T47D (cell line): ENCODE data around the gene USP36.
A peak's percentile ranks its signal among the peaks of the same experiment; 100 is the strongest.

Experiments used
- DNase-seq, 2 experiments: peaks; one replicate each; pipeline versions ENCODE4 v3.0.0 to v3.0.0-alpha.2; 2011 to 2012; ENCODE audit warnings: low read depth in 1 of 2, low spot score in 1 of 2
- JUND ChIP-seq: IDR thresholded peaks from 2 replicates; pipeline ENCODE4 v1.6.1; 2012; ENCODE audit warnings: low read depth
- in situ Hi-C: cut with HindIII; loops from 2 replicates; pipeline ENCODE4 v1.10.0; 2016; ENCODE audit warnings: low sequenced_read_pairs, low pct_unique_long_range_greater_than_20kb

The USP36 gene

GRCh38 chr17:78817123-78817522, 23.5 kb downstream of the USP36 start:
- DNase-seq, result peak in 1 of 2 experiments; percentile 17
- TF ChIP-seq JUND, result no peak
- in situ Hi-C loops, result no loop called here

GRCh38 chr17:78815696-78816095, 24.9 kb downstream of the USP36 start:
- in situ Hi-C loops, result no loop called here
- TF ChIP-seq JUND, result no peak
- no peak for DNase-seq

- no peak for DNase-seq
- in situ Hi-C loops, result no loop called here
- TF ChIP-seq JUND, result no peak
These were observed 27.8 kb downstream of the USP36 start for GRCh38 chr17:78812855-78813254.

- in situ Hi-C loops, result no loop called here
- no peak for DNase-seq
- TF ChIP-seq JUND, result no peak
These were observed 32.5 kb downstream of the USP36 start for GRCh38 chr17:78808163-78808562.

GRCh38 chr17:78806451-78806850, 34.2 kb downstream of the USP36 start:
- no peak for DNase-seq
- in situ Hi-C loops, result no loop called here
- TF ChIP-seq JUND, result no peak

- TF ChIP-seq JUND, result no peak
- in situ Hi-C loops, result no loop called here
- DNase-seq, result no peak
These were observed 35.3 kb downstream of the USP36 start for GRCh38 chr17:78805301-78805700.

GRCh38 chr17:78804777-78805176, 35.8 kb downstream of the USP36 start:
- TF ChIP-seq JUND, result no peak
- in situ Hi-C loops, result no loop called here
- no peak for DNase-seq

GRCh38 chr17:78803186-78803845, 37.3 kb downstream of the USP36 start:
- TF ChIP-seq JUND, result no peak
- no peak for DNase-seq
- in situ Hi-C loops, result no loop called here

GRCh38 chr17:78802459-78802858, 38.2 kb downstream of the USP36 start:
- in situ Hi-C loops, result no loop called here
- TF ChIP-seq JUND, result no peak
- no peak for DNase-seq

GRCh38 chr17:78802008-78802407, 38.6 kb downstream of the USP36 start:
- no peak for DNase-seq
- in situ Hi-C loops, result no loop called here
- TF ChIP-seq JUND, result no peak

- DNase-seq, result no peak
- in situ Hi-C loops, result no loop called here
- no peak for TF ChIP-seq JUND
These were observed 40.3 kb downstream of the USP36 start for GRCh38 chr17:78800132-78800931.

GRCh38 chr17:78798695-78799559, 41.7 kb downstream of the USP36 start:
- no peak for TF ChIP-seq JUND
- in situ Hi-C loops, result no loop called here
- peak; percentile 64 to 82 for DNase-seq
